NCI-H1092 treated with DMSO at 0.1 percent for 48 hours (cell line): ENCODE data around the gene SREK1.
"Not testable (repeated sequence)": the region's sequence is repeated elsewhere in the genome, so short reads cannot be mapped to it uniquely, and the experiment has no call there.

ENCODE experiments used
- DNase-seq: peaks from one replicate; lab custom pipeline; 2025; lab: John Stamatoyannopoulos, UW

SREK1 gene

GRCh38 chr5:66222455-66222854 lies 78.4 kb downstream of the SREK1 start:
- no peak for DNase-seq

- DNase-seq: not testable (repeated sequence)
These were observed 78.8 kb downstream of the SREK1 start for GRCh38 chr5:66222896-66223295.

DNA sequence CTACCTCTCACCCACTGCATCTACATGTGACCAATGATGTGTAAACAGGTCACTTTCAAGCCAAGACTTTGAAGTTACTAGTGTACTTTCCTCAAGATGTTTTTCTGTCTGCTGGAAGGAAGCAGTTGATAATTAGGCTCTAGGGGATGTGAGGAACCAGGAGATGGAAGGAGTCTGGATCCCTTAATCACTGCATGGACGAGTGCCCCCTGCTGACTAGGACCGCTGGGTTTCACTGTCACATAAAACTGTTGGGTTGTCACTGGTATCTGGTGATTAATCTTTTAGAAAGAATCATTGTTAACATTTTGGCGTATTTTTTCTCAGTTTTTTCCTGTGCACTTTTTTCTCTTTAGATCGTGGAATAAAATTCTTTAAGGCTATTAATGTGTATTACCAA lies 79.5 kb downstream of the SREK1 start:
- DNase-seq: no peak

DNA sequence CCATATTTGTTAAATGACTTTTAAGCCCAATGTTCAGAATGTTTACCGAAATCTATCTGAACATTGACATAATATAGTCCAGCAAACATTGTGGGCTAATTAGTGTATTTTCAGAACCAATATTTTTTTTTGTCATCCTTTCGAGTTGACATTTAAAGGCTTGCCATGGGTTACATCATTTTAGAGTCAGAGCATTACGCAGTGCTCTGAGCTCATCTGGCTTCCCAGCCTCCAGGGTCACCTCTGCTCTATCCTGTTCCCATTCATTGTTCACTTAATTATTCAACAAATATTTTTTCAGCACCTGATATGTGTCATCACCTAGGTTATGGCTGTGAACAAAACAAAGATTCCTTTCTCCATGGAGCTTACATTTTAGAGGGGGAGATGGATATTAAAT lies 80.2 kb downstream of the SREK1 start:
- no peak for DNase-seq

- no peak for DNase-seq
These were observed 80.9 kb downstream of the SREK1 start for GRCh38 chr5:66224773-66225553.

DNA sequence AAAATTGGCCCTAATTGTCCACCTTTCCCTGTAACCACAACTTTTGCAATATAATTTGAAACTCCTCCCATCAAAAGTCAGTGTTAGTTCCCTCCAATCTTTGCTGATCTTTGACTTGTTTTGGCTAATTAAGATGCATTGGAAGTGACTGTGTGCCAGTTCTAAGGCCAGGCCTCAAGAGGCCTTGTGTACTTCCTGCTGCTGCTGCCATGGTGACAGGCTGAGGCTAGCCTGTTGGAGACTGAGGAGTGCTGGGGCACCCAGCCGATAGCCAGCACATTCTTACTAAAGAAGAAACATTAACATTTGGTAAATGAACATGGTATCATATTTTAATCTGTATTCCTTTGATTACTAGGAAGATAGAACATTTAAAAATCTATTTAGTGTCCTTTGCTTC lies 86.5 kb downstream of the SREK1 start:
- DNase-seq: peak; percentile 3

- DNase-seq: no peak
These were observed 87.4 kb downstream of the SREK1 start for GRCh38 chr5:66231508-66231907.

- no peak for DNase-seq
These were observed 88.2 kb downstream of the SREK1 start for GRCh38 chr5:66232275-66232674.

DNA sequence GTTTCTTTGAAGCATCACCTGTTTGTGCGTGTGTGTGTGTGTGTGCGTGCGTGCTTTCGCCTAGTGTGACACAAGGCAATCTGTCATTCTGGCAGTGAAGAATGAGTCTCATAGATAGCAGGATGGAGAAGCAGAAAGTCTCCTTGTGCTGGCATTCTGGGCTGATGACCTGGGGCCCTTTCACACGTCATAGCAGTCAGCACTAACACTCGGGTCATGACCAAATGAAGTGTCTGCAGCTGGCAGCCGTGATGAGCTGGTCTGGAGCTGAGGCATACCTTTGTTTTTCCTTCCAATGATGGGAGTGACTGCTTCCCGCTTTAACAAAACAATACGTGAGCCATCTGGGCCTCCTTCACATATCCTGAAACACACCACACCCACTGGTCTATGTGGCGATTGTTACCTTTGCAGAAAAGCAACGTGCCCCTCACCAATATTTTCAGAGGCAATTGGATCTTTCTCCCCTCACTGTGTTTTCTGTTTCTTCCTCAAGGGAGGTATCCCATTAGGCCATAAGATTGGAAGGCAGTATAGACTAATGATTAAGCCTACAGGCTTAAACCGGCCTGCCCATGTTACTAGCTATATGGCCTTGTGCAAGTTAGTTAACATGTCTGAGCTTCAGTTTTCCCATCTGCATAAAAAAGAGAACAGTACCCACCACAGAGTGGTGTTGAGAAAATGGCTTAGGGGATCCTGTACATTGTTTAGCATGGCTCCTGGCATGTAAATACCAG lies 88.8 kb downstream of the SREK1 start:
- no peak for DNase-seq
